Measurements from ENCODE around the gene JAML.

The JAML gene

DNA sequence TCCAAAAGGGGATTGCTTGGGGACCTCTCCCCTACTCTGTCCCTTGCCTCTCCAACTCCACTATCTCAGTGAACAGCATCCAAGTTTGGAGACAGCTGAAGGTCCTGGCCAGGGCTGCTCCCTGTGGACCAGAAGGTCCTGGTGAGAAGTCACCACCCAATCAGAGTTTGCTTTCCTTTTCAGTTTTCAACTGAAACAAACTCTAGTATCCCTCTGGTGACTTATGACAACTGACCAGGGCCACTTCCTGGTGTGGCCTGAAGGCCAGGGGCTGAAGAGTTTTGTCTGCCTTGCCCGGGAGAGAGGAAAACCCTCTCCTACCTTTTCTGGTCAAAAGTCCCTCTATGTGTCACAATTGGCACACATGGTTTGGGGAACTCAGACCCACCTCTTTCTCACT, 5.1 kb downstream of the JAML start:
- Histone ChIP-seq H3K4me3 (no peak overlapping the region), H3K9me3 (no peaks in the 10 kb centered on the region), H3K36me3 (no peaks in the 10 kb centered on the region), H3K4me1 (no peaks in the 10 kb centered on the region), H3K27ac (no peak overlapping the region), H3K27me3 (peaks cover 0 to 14% of the 10 kb centered on the region in 2 donors)
- DNase-seq = no peak
- intact Hi-C loops (cut with DNase I; ENCODE audit: low total_unique reads) = no loop called here
- TF ChIP-seq, protein P1, sequence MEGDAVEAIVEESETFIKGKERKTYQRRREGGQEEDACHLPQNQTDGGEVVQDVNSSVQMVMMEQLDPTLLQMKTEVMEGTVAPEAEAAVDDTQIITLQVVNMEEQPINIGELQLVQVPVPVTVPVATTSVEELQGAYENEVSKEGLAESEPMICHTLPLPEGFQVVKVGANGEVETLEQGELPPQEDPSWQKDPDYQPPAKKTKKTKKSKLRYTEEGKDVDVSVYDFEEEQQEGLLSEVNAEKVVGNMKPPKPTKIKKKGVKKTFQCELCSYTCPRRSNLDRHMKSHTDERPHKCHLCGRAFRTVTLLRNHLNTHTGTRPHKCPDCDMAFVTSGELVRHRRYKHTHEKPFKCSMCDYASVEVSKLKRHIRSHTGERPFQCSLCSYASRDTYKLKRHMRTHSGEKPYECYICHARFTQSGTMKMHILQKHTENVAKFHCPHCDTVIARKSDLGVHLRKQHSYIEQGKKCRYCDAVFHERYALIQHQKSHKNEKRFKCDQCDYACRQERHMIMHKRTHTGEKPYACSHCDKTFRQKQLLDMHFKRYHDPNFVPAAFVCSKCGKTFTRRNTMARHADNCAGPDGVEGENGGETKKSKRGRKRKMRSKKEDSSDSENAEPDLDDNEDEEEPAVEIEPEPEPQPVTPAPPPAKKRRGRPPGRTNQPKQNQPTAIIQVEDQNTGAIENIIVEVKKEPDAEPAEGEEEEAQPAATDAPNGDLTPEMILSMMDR (IDR thresholded peaks at IDR 0.05) = no peak

DNA sequence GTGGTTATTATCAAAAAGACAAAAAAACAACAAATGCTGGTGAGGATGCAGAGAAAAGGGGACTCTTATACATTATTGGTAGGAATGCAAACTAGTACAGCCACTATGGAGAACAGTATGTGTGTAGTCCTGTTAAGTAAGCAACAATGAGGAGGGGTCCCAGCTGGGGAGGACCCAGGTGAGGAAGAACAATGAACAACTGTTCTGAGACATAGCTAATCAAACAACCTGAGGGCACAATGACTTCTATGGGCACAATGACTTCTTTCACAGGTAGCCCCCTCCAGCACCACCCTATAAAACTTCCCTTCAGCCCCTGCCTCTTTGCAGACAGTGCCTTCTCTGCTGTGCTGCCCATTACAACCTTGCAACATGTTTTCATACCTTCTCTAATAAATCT, 5.6 kb downstream of the JAML start:
- DNase-seq = no peak
- TF ChIP-seq, protein P1 (IDR thresholded peaks at IDR 0.05) = no peak
- Histone ChIP-seq H3K4me3 (no peak overlapping the region), H3K27me3 (peaks cover 0 to 14% of the 10 kb centered on the region in 2 donors), H3K4me1 (no peaks in the 10 kb centered on the region), H3K9me3 (no peaks in the 10 kb centered on the region), H3K36me3 (no peaks in the 10 kb centered on the region), H3K27ac (no peak overlapping the region)
- intact Hi-C loops (cut with DNase I; ENCODE audit: low total_unique reads) = no loop called here

DNA sequence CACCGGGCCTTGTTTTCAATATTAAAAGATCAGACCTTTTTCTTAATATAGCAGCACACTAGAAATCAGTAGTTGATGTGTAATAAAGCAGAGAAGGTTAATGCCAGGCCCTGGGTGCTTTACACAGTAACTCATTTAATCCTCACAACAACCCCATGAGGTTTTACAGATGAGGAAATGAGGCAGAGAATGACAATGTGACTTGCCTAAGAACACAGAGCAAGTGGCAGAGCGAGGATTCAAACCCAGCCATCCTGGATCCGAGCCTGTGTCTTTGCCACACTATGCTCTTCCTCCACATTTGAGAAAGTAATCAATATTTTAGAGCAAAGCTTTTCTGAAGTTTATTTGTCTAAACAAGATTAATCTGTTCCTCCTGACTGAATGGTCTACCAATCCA, 7.2 kb downstream of the JAML start:
- H3K9me3 ChIP-seq = no peaks in the 10 kb centered on the region
- intact Hi-C loops (cut with DNase I; ENCODE audit: low total_unique reads) = no loop called here
- no peaks in the 10 kb centered on the region for H3K36me3 ChIP-seq
- DNase-seq = no peak
- no peak overlapping the region for H3K27ac ChIP-seq
- no peaks in the 10 kb centered on the region for H3K4me1 ChIP-seq
- H3K27me3 ChIP-seq = peaks cover 0 to 15% of the 10 kb centered on the region in 2 donors
- TF ChIP-seq, protein P1 (IDR thresholded peaks at IDR 0.05) = no peak
- H3K4me3 ChIP-seq = no peak overlapping the region

DNA sequence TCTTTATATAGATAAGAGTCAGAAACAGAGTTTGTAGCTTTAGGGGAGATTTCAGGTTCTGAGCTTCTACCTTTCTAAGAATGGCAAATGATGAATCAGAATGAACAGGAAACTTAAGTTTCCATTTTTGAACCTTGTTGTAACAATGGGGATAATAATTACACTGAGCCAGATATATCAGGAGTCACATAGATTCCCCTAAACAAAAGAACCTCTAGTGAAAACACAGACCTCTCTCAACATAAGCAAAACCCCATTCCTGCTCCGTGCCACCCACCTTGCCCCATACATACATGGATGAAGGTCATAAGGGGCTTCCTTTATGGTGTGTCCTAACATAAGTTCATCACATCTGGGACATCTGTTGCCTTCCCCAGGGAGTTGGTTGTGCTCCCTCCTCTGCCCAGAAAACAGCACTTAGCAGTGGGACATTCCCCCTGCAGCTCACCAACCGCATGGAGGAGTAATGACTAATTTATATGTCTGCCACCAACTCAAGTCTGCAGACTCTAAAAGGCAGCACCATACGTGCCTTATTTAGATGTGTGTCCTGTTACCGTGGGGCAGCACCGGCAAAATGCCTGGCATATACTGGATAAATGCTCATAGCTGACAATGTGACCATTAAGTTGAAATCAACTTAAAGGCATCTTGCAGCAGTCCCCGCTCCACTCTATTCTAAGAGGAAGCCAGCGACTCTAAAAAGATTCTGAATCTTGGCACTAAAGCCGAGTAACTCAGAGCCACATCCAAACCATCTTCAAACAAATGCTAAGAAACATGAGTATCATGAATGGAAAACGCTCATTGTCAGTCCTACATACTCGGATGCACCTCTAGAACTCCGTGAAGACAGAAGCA, 8.0 kb downstream of the JAML start:
- Histone ChIP-seq H3K4me3 (no peak overlapping the region), H3K4me1 (no peaks in the 10 kb centered on the region), H3K27ac (no peak overlapping the region)

DNA sequence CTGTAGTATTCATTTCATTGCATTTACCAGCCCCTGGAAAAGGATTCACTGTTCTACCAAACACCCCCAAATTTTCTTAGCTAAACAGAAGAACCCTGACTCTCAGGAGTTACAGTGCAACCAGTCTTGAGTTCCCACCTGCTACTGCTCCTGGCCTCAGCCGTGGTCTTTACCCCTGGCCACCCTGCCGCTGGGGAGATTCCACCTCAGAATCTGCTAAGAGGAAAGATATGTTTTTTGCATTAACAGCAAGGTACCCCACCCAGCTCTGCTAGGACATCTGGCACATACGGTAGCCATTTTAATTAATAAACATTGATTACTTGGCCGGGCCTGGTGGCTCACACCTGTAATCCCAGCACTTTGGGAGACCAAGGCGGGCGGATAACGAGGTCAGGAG, 9.0 kb downstream of the JAML start:
- no peaks in the 10 kb centered on the region for H3K9me3 ChIP-seq
- TF ChIP-seq, protein P1 (IDR thresholded peaks at IDR 0.05) = no peak
- intact Hi-C loops (cut with DNase I; ENCODE audit: low total_unique reads) = no loop called here
- H3K27me3 ChIP-seq = peaks cover 0 to 15% of the 10 kb centered on the region in 2 donors
- H3K4me3 ChIP-seq = no peak overlapping the region
- H3K27ac ChIP-seq = no peak overlapping the region
- DNase-seq = no peak
- H3K4me1 ChIP-seq = no peaks in the 10 kb centered on the region
- H3K36me3 ChIP-seq = no peaks in the 10 kb centered on the region

More for the DNA sequence above, 8.0 kb downstream of the JAML start:
- DNase-seq = no peak
- no peaks in the 10 kb centered on the region for H3K36me3 ChIP-seq
- intact Hi-C loops (cut with DNase I; ENCODE audit: low total_unique reads) = no loop called here
- TF ChIP-seq, protein P1 (IDR thresholded peaks at IDR 0.05) = no peak
- H3K27me3 ChIP-seq = peaks cover 0 to 14% of the 10 kb centered on the region in 2 donors
- H3K9me3 ChIP-seq = no peaks in the 10 kb centered on the region
